Kidney capillary endothelial cell (primary cell): ENCODE data around the gene TNFAIP8L2.
"Not testable (repeated sequence)": the region's sequence is repeated elsewhere in the genome, so short reads cannot be mapped to it uniquely, and the experiment has no call there.

Experiments
- DNase-seq: peaks from one replicate; pipeline ENCODE4 v3.0.0-alpha.2; 2018; ENCODE audit warnings: low spot score

Gene TNFAIP8L2

GRCh38 chr1:151189637-151190445, 33.4 kb downstream of the TNFAIP8L2 start, which contains the start of gene VPS72:
Gene VPS72, minus strand, starts transcription at chr1:151190197. Its CDS starts 76 bp downstream, at chr1:151190121.
- peak; percentile 73 for DNase-seq

- DNase-seq, result no peak
These were observed 35.6 kb downstream of the TNFAIP8L2 start for GRCh38 chr1:151192047-151192446.

- DNase-seq, result no peak
These were observed 36.9 kb downstream of the TNFAIP8L2 start for GRCh38 chr1:151193304-151193703.

GRCh38 chr1:151193856-151194255, 37.4 kb downstream of the TNFAIP8L2 start:
- no peak for DNase-seq

- peak; percentile 27 for DNase-seq
These were observed 38.6 kb downstream of the TNFAIP8L2 start for GRCh38 chr1:151194894-151195594.

- peak; percentile 80 for DNase-seq
These were observed 39.9 kb downstream of the TNFAIP8L2 start for GRCh38 chr1:151196292-151196800.

- DNase-seq, result no peak
These were observed 41.4 kb downstream of the TNFAIP8L2 start for GRCh38 chr1:151197863-151198253.

- DNase-seq, result peak; percentile 100
These were observed 42.0 kb downstream of the TNFAIP8L2 start, which contains the start of gene PIP5K1A for GRCh38 chr1:151198254-151199127. Gene PIP5K1A, plus strand, starts transcription at chr1:151198552. Its CDS starts 445 bp downstream, at chr1:151198997.

GRCh38 chr1:151199873-151200581, 43.6 kb downstream of the TNFAIP8L2 start:
- DNase-seq, result peak; percentile 30

- not testable (repeated sequence) for DNase-seq
These were observed 49.0 kb downstream of the TNFAIP8L2 start for GRCh38 chr1:151205381-151205965.
